Transverse colon (tissue), 4 donors: ENCODE measurements around the gene MRM2.

ENCODE experiments used
- CTCF ChIP-seq, 5 experiments: fragments of 200-600 bp in 3 of 5; fragments of 450-650 bp in 2 of 5; sonication (generic) in 3 of 5; IDR thresholded peaks; 1 replicate in 2 of 5; 2 replicates in 3 of 5; pipeline ENCODE4 v1.5.1; 2016 to 2017; ENCODE audit warnings: antibody characterized with exemption in 5 of 5, inconsistent platforms in 3 of 5, mild to moderate bottlenecking in 2 of 5, moderate library complexity in 1 of 5
- EP300 ChIP-seq: sonication (generic); formaldehyde crosslinking; IDR thresholded peaks from one replicate; pipeline ENCODE4 v1.6.1; 2017; ENCODE audit warnings: antibody characterized with exemption, low read depth
- POLR2AphosphoS5 ChIP-seq, 3 donors: sonication (generic); formaldehyde crosslinking; IDR thresholded peaks; one replicate each; pipeline ENCODE4 v1.6.1; 2016; ENCODE audit warnings: antibody characterized with exemption in 3 of 3

- TF ChIP-seq CTCF (IDR thresholded peaks at IDR 0.05) (no peak), POLR2AphosphoS5 (IDR thresholded peaks at IDR 0.05) (no peak), EP300 (no peak)
These were observed 43.8 kb downstream of the MRM2 start for GRCh38 chr7:2198206-2198605.
